Measurements from ENCODE around the gene EXOSC10. TPM values are rescaled to one million over a fixed set of nuclear protein-coding genes. Genes with fewer than 3 reads are reported as not detected.
A peak's percentile ranks its signal among the peaks of the same experiment; 100 is the strongest.
"Not testable (repeated sequence)": the region's sequence is repeated elsewhere in the genome, so short reads cannot be mapped to it uniquely, and the experiment has no call there.

The EXOSC10 gene
- polyA plus RNA-seq, 3 donors: 78.4 to 84.8 (median 82.7) TPM

DNA sequence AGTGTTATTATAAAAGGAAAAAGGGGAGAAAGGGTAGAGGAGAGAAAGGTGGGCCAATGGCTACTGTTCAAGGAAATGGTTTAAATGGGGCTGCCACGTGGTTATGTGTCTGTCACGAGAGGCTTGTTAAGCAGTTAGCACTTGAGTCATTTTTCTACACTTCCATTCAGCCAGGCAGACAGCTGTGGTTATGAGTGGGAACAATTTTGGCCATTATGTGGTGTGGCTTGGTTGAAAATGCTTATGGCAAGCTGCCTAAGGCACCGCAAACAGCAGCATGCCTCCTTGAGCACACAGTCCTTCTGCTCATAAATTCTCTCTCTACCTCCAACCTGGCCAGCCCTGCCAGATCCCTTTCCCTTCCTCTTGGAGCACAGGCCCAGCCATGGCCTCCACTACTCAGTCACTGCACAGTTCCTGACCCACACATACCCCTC is 36.7 kb downstream of the EXOSC10 start:
- no peak for DNase-seq (ENCODE audit: low read depth in 3 of 3, low spot score in 2 of 3)

DNA sequence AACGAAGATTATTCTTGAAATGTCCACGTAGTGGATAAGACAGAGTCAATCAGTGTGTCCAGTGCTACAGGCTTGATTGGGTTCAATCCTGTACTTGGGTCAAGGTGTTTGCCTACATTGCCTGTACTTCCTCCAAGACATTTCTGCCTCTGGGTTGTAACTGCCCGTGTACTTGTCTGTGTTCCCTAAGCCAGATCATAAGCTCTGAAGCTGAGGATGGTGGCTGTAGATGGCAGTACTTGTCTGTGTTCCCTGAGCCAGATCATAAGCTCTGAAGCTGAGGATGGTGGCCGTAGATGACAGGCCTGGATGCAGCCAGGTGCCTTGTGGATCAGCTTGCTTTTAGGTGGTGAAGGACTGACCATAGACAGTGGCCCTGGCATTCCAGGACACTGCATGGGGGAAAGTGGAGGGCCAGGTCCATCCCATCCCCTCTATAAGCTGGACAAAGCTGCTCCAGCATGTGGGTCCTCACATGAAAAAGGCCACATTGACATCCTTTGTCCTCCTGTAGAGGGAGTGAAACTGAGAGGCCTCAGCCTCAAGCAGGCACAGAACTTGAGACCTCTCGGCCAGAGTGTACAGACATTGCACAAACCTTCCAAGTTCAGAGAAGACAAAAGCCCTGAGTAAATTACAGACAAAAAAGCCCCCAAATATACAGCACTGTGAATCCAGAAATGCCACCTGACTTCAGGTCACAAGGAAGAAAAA is 37.9 kb downstream of the EXOSC10 start:
- DNase-seq (ENCODE audit: low read depth in 3 of 3, low spot score in 2 of 3): no peak

DNA sequence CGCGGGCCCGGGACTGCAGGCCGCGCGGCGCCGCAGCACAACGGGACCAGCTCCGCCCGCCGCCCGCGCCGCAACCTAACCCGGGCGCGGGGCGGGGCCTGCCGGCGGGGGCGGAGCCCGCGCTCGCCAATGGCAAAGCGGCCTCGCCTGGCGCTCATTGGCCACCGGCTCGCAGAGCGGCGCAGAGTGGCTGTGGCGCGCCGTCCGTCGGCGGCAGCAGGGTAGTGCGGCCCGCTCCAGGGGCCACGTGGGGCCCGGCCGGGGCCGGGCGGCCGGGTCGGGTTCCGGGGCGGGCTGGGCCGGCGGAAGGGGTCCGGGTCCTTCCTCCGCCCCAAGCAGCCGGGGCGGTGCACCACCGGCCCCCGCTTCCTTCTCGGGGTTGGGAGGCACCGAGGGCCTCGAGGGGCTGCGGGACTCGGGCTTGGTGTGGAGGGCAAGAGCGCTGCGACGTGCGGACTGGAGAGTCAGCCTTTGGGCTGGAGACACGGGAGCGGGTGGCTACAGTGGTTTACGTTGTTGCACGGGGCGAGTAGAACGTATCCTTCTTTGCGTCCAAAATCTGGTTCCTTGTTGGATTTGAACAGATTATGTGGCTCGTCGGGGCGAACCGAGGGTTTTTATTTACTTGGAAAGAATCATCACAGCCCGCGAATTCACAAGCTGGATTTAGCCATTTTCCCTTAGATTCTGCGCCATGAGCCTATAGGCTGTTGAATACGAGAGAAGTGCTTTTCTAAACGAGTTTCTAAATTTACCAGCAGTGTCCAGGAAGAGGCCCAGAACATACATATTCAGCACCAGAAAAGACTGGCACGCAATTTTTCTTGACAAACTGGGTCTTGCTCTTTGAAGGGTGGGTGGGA is 39.5 kb downstream of the EXOSC10 start, which contains the start of gene SRM:
Gene SRM (minus strand): TSS at position 51 of the 863 bp plus-strand sequence. CDS start 75 bp downstream, outside the sequence.
- DNase-seq (ENCODE audit: low read depth in 3 of 3, low spot score in 2 of 3): peak; percentile 57 to 79 (median 70)

DNA sequence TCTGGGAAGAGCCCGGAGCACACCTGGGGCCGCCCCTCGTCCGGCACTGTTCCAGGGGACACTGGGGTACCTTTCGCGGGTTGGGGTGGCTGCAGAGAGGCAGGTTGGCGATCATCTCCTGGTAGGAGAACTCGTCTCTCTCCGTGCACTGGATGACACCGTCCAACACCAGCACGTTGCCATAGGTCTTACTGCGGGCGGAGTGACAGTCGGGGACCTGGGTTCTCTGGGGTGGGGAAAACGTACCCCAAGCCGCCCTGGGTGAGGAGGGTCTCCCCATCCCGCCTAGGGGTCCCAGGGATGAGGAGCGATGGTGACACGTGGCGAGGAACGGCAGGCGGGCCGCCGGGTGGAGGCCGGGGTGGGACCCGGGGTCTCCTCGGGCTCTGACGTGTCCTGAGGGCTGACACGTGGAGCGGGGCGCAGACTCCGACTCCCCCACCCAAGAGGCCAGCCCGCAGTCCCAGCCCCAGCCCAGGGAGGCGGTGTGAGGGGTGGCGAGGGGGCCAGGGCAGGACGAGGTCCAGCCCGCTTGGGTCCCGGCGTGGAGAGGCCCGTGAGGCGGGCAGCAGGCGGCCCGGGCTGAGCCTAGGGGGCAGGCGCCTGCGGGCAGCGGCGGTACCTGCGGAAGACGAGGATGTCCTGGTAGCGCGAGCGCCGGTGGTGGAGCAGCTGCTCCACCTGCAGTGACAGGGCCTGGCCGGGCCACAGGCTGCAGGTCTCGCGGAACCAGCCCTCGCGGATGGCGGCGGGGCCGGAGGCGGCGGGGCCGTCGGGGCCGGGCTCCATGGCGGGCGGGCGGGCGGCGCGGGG is 40.3 kb downstream of the EXOSC10 start:
- DNase-seq (ENCODE audit: low read depth in 3 of 3, low spot score in 2 of 3): no peak

DNA sequence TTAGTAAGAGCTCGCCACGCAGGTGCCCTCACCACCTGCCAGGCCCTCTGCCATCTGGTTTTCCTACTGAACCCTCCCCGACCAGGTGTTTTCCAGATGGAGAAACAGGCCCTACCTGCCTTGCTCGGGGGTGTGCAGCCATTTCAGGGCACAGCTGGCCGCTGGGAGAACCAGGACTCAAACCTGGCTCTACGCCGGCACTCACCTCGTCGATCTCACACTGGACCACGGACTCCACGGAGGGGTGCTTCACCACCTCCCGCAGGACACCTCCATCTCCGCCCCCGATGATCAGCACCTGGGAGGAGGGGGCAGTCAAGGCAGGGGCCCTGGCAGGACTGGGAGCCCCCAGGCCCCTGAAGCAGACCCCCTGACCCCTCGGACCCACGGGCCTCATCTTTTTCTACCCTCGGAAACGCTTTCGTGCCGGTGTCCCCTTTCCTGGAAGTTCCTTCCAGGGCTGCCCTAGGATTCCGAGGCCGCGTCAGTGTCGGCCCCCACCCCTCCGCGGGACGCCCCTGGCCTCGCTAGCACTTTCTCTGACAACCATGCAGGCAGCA is 41.0 kb downstream of the EXOSC10 start:
- DNase-seq (ENCODE audit: low read depth in 3 of 3, low spot score in 2 of 3): no peak

DNA sequence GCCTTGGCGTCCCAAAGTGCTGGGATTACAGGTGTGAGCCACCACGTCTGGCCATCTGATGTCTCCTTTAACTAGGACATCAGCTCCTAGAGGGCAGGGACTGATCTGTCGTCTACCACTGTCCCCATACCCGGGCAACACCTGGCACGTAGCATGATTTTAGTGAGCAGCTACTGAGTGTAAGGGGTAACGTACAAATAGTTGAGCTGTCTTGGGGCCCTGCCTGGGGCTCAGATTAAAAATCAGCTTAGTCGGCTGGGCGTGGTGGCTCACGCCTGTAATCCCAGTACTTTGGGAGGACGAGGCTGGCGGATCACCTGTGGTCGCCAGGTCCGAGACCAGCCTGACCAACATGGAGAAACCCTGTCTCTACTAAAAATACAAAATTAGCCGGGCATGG is 41.6 kb downstream of the EXOSC10 start:
- no peak for DNase-seq (ENCODE audit: low read depth in 3 of 3, low spot score in 2 of 3)

DNA sequence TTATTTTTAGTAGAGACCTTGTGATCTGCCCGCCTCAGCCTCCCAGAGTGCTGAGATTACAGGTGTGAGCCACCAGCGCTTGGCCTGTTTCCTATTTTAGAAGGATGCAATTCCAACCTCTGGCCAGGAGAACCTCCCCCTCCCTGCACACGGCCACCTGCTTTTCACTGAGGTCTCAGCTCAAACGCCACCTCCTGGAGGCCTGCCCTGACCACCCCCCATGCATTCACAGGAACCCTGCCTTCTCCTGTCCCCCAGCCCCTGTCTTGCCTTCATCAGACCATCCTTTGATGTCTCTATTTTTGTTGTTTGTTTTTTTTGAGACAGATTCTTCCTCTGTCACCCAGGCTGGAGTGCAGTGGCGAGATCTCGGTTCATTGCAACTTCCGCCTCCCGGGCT is 42.2 kb downstream of the EXOSC10 start:
- no peak for DNase-seq (ENCODE audit: low read depth in 3 of 3, low spot score in 2 of 3)

DNA sequence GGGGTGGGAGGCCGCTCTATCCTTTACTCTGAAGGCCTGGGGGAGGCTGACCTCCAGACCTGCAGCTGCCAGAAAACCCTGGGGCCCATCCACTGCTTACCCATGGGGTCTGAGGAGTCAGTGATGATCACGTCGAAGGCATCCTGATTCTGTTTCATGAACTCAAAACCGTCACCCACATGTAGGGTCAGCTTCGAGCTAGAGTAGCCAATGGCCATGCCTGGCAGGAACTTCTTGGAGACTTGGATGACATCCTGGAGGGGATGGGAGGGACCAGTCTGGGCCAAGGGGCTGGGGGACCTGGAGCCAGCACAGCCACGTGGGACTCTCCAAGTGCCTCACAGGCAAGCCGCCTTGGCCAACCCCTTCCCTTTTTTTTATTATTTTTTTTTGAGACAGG is 43.2 kb downstream of the EXOSC10 start:
- no peak for DNase-seq (ENCODE audit: low read depth in 3 of 3, low spot score in 2 of 3)

DNA sequence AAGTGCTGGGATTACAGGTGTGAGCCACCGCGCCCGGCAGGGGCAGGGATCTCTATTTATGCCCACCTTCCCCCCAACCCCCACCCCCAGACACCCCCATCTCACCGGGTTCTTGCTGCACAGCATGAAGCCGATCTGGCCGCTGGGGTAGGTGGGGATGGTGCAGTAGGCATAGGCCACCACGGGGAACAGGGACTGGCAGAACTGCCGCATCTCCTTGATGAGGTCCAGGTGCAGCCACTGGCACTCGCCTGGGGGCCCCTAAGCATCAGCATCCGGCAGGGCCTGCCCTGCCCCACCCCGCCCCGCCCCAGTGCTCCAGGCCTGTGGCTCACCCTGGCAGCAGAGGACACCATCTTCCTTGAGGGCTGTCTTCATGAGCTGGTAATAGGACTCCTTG is 44.0 kb downstream of the EXOSC10 start:
- DNase-seq (ENCODE audit: low read depth in 3 of 3, low spot score in 2 of 3): no peak

DNA sequence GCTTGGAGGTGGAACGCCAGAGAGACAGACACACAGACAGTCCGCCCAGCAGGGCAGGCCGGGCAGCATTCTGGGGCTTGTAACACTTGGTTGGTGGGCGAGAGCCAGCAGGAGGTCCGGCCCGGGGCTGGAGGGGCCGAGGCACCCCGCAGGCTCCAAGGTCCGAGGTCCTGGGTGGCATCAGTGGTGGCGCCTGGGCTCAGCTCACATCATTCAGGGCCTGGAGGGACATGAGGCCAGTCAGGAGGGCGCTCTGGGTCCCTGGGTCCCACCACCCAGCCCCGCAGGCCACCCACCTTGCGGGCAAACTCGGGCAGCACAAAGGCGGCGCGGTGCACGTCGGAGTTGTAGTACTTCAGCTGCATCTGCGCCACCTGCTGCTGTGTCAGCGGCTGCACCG is 45.0 kb downstream of the EXOSC10 start:
- DNase-seq (ENCODE audit: low read depth in 3 of 3, low spot score in 2 of 3): no peak

DNA sequence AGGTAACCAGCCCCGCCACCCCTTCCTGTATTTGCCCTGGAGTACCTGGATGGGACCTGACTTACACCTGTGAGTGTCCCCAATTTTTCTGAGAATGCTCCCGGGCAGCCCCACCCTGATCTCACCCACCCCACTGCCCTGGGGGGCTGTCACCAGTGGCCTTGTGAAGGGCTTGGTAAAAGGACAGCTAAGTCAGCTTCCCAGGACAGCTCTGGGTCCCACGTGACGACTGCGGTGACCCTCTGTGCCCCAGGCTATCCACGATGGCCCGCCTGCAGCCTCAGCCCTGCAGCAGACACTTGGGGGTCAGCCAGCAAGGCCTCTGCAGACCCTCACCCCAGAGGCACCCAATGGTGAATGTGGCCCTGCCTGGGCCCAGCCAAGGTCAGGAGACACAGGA is 45.5 kb downstream of the EXOSC10 start:
- DNase-seq (ENCODE audit: low read depth in 3 of 3, low spot score in 2 of 3): no peak

DNA sequence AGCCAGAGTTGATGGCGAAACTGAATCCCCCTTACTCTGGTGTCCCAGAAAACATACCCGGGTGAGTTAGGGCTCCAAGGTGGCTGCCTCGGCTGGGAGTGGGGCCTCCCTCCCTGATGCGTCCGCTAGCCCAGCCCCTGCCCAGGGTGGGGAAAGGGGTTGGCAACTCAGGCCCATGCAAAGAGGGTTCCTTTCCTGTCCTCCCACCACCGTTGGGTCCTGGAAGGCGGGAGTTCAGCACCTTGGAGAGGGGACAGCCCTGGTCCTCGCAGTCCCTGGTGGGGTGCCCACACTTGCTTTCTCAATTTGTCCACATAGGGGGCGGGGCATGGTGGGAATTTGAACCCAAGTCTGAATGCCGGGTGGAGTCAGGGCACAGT is 45.9 kb downstream of the EXOSC10 start:
- no peak for DNase-seq (ENCODE audit: low read depth in 3 of 3, low spot score in 2 of 3)

DNA sequence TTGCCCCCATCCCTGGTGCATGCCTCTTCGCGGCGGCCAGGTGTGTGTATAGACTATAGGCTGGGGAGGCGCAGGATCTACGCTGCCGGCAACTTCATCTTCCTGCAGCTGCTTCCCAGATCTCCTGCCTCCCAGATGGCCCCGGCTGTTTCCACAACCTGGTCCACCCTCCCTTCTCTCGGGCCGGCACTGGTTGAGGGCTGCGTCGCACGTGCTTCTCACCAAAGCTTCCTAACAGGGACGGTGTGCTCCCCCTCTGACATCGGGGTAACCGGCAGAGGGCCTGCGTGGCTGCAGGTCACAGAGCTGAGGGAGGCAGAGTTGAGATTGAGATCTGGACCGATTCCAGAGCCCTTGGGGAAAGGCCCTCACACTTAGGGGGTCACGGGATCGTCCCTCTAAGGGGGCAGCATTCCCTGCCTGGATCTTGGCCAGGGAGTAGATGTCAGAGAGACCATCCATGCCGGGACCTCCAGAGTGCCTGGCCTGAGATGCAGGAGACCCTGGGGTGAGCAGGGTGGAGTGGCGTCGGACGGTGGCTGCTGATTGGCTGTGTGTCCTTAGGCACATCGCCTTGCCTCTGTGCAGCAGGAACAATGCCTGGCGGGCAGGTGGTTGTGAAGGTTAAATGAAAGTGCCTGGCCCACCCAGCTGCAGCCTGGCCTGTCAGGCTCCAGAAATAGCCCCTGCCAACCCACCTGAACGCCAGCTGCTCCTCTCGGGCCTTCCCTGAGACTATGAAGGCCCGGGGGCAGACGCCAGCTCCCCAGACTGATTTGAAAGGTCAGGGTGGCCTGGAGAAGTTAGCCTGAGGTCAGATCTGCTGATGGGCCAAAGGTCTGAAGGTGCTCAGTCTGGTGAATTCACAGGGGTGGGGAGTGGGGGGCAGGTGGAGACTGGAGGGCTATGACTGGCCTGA is 46.6 kb downstream of the EXOSC10 start:
- no peak for DNase-seq (ENCODE audit: low read depth in 3 of 3, low spot score in 2 of 3)

DNA sequence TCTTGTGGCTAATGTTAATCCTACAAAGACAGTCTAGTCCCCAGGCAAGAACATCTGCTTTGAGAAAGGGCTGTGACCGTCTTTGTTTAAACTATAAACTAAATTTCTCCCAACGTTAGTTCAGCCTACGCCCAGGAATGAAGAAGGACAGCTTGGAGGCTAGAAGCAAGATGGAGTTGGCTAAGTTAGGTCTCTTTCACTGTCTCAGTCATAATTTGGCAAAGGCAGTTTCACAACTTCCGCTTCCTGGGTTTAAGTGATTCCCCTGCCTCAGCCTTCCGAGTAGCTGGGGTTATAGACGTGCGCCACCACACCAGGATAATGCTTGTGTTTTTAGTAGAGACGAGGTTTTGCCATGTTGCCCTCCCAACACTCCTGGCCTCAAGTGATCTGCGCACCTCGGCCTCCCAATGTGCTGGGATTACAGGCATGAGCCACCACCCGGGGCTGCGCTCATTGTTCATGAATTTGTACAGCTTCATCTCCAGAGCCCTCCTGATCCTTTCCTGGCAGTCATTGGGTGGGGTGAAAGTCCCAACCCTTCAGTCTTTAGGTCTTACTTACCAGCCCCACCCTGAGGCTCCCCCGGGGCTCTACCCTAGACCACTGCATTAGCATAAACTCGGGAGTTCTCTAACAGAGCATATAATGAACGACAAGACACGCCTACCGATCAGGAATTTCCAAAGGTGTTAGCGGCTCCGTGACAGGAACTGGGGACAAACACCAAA is 47.7 kb downstream of the EXOSC10 start:
- DNase-seq (ENCODE audit: low read depth in 3 of 3, low spot score in 2 of 3): no peak

DNA sequence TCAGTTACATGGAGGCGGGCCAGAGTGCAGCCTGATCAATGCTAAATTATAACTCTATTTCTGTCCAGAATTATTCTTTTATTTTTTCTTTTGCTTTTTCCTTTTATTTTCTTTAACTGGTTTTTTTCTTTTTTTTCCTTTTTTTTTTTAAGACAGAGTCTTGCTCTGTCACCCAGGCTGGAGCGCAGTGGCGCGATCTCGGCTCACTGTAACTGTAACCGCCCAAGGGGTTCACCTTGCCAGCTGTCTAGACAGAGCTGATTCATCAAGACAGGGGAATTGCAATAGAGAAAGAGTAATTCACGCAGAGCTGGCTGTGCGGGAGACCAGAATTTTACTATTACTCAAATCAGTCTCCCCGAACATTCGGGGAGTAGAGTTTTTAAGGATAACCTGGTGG is 48.5 kb downstream of the EXOSC10 start:
- DNase-seq (ENCODE audit: low read depth in 3 of 3, low spot score in 2 of 3): not testable (repeated sequence)

DNA sequence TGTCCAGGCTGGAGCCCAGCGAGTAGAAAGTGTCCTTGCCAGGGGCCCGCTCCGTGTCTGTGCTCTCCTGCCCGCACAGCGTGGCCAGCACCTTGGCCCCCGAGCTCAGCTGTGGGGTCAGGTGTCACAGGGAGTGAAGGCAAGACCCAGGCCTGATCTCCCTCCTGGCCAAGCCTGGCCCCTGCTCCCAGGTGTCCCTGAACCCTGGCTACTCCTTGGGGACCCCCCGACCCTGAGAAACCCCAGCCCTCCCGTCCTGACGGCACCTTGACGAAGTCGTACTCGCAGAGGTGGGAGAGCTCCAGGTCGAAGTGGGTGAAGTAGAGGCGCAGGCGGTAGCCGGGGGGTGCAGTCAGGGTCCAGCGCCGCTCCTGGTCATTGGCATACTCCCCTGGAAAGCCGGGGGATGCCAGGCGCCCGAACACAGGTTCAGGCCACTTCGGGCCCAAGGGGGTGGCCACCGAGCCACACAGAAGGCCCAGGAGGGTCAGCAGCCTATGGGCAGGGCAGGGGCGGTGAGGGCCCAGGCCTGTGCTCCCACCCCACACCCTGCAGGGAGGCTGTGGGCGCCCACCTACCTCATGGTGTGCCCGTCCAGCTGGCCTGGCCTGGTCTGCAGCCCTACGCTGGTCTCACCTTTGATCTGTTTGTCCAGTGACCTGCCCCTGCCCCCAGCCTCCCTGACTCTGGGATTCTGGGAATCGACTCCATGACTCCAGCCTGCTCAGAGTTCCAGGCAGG is 52.9 kb downstream of the EXOSC10 start, which contains the start of gene MASP2:
Gene MASP2 (minus strand): TSS at position 615 of the 741 bp plus-strand sequence. CDS start 32 bp downstream, at position 583.
- DNase-seq (ENCODE audit: low read depth in 3 of 3, low spot score in 2 of 3): no peak

DNA sequence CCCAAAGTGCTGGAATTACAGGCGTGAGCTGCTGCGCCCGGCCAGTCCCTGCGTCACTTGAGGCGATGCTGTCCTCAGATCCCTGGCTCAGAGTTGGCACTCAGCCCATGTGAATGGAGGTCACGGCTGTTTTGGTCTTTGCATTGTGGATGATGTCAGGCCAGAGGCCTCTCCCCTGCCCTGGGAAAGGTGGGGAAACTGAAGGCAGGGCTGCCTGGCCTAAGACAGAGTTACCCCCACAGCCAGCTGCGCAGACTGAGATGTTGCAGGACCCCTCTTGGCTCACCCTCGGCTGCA is 53.5 kb downstream of the EXOSC10 start:
- no peak for DNase-seq (ENCODE audit: low read depth in 3 of 3, low spot score in 2 of 3)
